Astrocyte (in vitro differentiated cells and primary cell): ENCODE measurements around the gene INTS4. TPM values are rescaled to one million over a fixed set of nuclear protein-coding genes. Genes with fewer than 3 reads are reported as not detected.

Experiments used
- DNase-seq: peaks from one replicate; pipeline ENCODE4 v3.0.0-alpha.2; 2010; ENCODE audit warnings: low read depth
- FAIRE-seq: peaks from 2 replicates; lab custom pipeline; 2011; peaks lifted over from hg19 to GRCh38; lab: Jason Lieb, UNC
- H2AFZ ChIP-seq: 2 replicates; pipeline ENCODE4 v1.6.0; 2012; ENCODE audit warnings: low read depth, low read length, inconsistent platforms
- H3K27ac ChIP-seq: 2 replicates; pipeline ENCODE4 v1.5.1; 2011; ENCODE audit warnings: low read depth, low read length, inconsistent platforms
- H3K27me3 ChIP-seq: 2 replicates; pipeline ENCODE4 v1.6.0; 2011; ENCODE audit warnings: low read length, inconsistent platforms; ENCODE audit not compliant: insufficient read depth
- H3K36me3 ChIP-seq: 2 replicates; pipeline ENCODE4 v1.5.1; 2011; ENCODE audit warnings: low read length, inconsistent platforms; ENCODE audit not compliant: insufficient read depth
- H3K4me1 ChIP-seq: 2 replicates; pipeline ENCODE4 v1.5.1; 2011; ENCODE audit warnings: low read length, inconsistent platforms; ENCODE audit not compliant: insufficient read depth
- H3K4me2 ChIP-seq: 2 replicates; pipeline ENCODE4 v1.6.0; 2012; ENCODE audit warnings: low read length, inconsistent platforms
- H3K4me3 ChIP-seq: 2 replicates; pipeline ENCODE4 v1.5.1; 2011; ENCODE audit warnings: low read depth, mild to moderate bottlenecking, low read length, inconsistent platforms; ENCODE audit not compliant: insufficient read depth
- H3K79me2 ChIP-seq: 2 replicates; pipeline ENCODE4 v1.6.0; 2012; ENCODE audit warnings: mild to moderate bottlenecking, low read length, inconsistent platforms; ENCODE audit not compliant: insufficient read depth
- H3K9ac ChIP-seq: 2 replicates; pipeline ENCODE4 v1.6.0; 2012; ENCODE audit warnings: mild to moderate bottlenecking, low read length, inconsistent platforms
- H3K9me3 ChIP-seq: 2 replicates; pipeline ENCODE4 v1.5.1; 2012; ENCODE audit warnings: low read depth, mild to moderate bottlenecking, low read length, inconsistent platforms; ENCODE audit not compliant: insufficient read depth
- H4K20me1 ChIP-seq: 2 replicates; pipeline ENCODE4 v1.6.0; 2012; ENCODE audit warnings: low read length, inconsistent platforms; ENCODE audit not compliant: insufficient read depth
- H3K27ac Mint-ChIP-seq: one replicate; pipeline ENCODE4 v1.8.0; 2021; ENCODE audit warnings: mild to moderate bottlenecking, mixed read lengths; ENCODE audit not compliant: unreplicated experiment
- H3K27me3 Mint-ChIP-seq: one replicate; pipeline ENCODE4 v1.8.0; 2021; ENCODE audit warnings: low read depth, mixed read lengths; ENCODE audit not compliant: unreplicated experiment
- H3K36me3 Mint-ChIP-seq: one replicate; pipeline ENCODE4 v1.8.0; 2021; ENCODE audit warnings: low read depth, mixed read lengths; ENCODE audit not compliant: unreplicated experiment
- H3K4me1 Mint-ChIP-seq: one replicate; pipeline ENCODE4 v1.8.0; 2021; ENCODE audit warnings: low read depth, mixed read lengths; ENCODE audit not compliant: unreplicated experiment
- H3K4me3 Mint-ChIP-seq: one replicate; pipeline ENCODE4 v1.8.0; 2021; ENCODE audit warnings: mild to moderate bottlenecking, moderate library complexity, mixed read lengths; ENCODE audit not compliant: unreplicated experiment
- H3K9me3 Mint-ChIP-seq: one replicate; pipeline ENCODE4 v1.8.0; 2021; ENCODE audit warnings: mild to moderate bottlenecking, mixed read lengths; ENCODE audit not compliant: unreplicated experiment
- EZH2 ChIP-seq: IDR thresholded peaks from 2 replicates; pipeline ENCODE4 v1.6.1; 2012; ENCODE audit warnings: mild to moderate bottlenecking, low read length, inconsistent platforms; ENCODE audit not compliant: insufficient read depth
- total RNA-seq: library from RNA; stranded (reverse); gene quantifications from 2 replicates; pipeline ENCODE4 v1.2.1, GENCODE V29; 2021
- TF ChIP-seq, protein P1 (sequence below): IDR thresholded peaks from 2 replicates; pipeline ENCODE4 v1.5.1; 2011; ENCODE audit warnings: low read depth, mild to moderate bottlenecking, inconsistent platforms, low read length, moderate library complexity; ENCODE audit not compliant: insufficient read depth

Gene INTS4
- total RNA-seq, 1 donor from 2014 or later, result 35.0 TPM

- Histone ChIP-seq H3K9ac (peak overlapping the region; percentile 85), H3K4me3 (no peak overlapping the region), H3K9me3 (no peaks in the 10 kb centered on the region), H2AFZ (peak overlapping the region; percentile 72), H3K4me1 (peaks cover 22% of the 10 kb centered on the region), H3K27ac (peak overlapping the region; percentile 91), H3K79me2 (no peaks in the 10 kb centered on the region), H3K4me2 (peak overlapping the region; percentile 88), H3K27me3 (no peaks in the 10 kb centered on the region), H3K36me3 (no peaks in the 10 kb centered on the region), H4K20me1 (no peaks in the 10 kb centered on the region)
- DNase-seq (no peak), FAIRE-seq (no peak)
- peaks cover 3% of the 10 kb centered on the region for H3K36me3 Mint-ChIP-seq
- no peak overlapping the region for H3K4me3 Mint-ChIP-seq
- H3K27me3 Mint-ChIP-seq, result peaks cover 5% of the 10 kb centered on the region
- H3K9me3 Mint-ChIP-seq, result no peaks in the 10 kb centered on the region
- H3K27ac Mint-ChIP-seq, result peak overlapping the region; percentile 99
- no peak for TF ChIP-seq EZH2
- TF ChIP-seq, protein P1, sequence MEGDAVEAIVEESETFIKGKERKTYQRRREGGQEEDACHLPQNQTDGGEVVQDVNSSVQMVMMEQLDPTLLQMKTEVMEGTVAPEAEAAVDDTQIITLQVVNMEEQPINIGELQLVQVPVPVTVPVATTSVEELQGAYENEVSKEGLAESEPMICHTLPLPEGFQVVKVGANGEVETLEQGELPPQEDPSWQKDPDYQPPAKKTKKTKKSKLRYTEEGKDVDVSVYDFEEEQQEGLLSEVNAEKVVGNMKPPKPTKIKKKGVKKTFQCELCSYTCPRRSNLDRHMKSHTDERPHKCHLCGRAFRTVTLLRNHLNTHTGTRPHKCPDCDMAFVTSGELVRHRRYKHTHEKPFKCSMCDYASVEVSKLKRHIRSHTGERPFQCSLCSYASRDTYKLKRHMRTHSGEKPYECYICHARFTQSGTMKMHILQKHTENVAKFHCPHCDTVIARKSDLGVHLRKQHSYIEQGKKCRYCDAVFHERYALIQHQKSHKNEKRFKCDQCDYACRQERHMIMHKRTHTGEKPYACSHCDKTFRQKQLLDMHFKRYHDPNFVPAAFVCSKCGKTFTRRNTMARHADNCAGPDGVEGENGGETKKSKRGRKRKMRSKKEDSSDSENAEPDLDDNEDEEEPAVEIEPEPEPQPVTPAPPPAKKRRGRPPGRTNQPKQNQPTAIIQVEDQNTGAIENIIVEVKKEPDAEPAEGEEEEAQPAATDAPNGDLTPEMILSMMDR, result no peak
- peaks cover 11% of the 10 kb centered on the region for H3K4me1 Mint-ChIP-seq
Measured at GRCh38 chr11:78039391-78039918, 45.0 kb upstream of the INTS4 start.

GRCh38 chr11:78038697-78039313 is 44.3 kb upstream of the INTS4 start:
- DNase-seq (peak; percentile 39), FAIRE-seq (no peak)
- TF ChIP-seq, protein P1, result no peak
- no peak for TF ChIP-seq EZH2
- Histone ChIP-seq H3K4me2 (no peak overlapping the region), H3K79me2 (no peaks in the 10 kb centered on the region), H4K20me1 (no peaks in the 10 kb centered on the region), H3K9me3 (no peaks in the 10 kb centered on the region), H3K4me1 (peaks cover 22% of the 10 kb centered on the region), H2AFZ (no peak overlapping the region), H3K36me3 (no peaks in the 10 kb centered on the region), H3K27me3 (no peaks in the 10 kb centered on the region), H3K27ac (no peak overlapping the region), H3K9ac (no peak overlapping the region), H3K4me3 (no peak overlapping the region)
- H3K4me1 Mint-ChIP-seq, result peaks cover 11% of the 10 kb centered on the region
- no peak overlapping the region for H3K4me3 Mint-ChIP-seq
- peaks cover 3% of the 10 kb centered on the region for H3K36me3 Mint-ChIP-seq
- H3K9me3 Mint-ChIP-seq, result no peaks in the 10 kb centered on the region
- peaks cover 5% of the 10 kb centered on the region for H3K27me3 Mint-ChIP-seq
- H3K27ac Mint-ChIP-seq, result no peak overlapping the region
